Dermis blood vessel endothelial cell (primary cell): ENCODE measurements around the gene PVALEF. TPM values are rescaled to one million over a fixed set of nuclear protein-coding genes. Genes with fewer than 3 reads are reported as not detected.
"Not testable (repeated sequence)": the region's sequence is repeated elsewhere in the genome, so short reads cannot be mapped to it uniquely, and the experiment has no call there.

Source experiments
- DNase-seq: peaks from one replicate; pipeline ENCODE4 v3.0.0; 2010
- total RNA-seq: library from RNA; depleted of rRNA; stranded (reverse); fragments of >200 nt; gene quantifications from 2 replicates; pipeline ENCODE4 v1.2.3, GENCODE V29; 2014

PVALEF gene
- total RNA-seq, 1 donor from 2014 or later = not detected

GRCh38 chr17:81146208-81146607, 19.1 kb upstream of the PVALEF start:
- not testable (repeated sequence) for DNase-seq

GRCh38 chr17:81147701-81148100, 17.6 kb upstream of the PVALEF start:
- no peak for DNase-seq

DNA sequence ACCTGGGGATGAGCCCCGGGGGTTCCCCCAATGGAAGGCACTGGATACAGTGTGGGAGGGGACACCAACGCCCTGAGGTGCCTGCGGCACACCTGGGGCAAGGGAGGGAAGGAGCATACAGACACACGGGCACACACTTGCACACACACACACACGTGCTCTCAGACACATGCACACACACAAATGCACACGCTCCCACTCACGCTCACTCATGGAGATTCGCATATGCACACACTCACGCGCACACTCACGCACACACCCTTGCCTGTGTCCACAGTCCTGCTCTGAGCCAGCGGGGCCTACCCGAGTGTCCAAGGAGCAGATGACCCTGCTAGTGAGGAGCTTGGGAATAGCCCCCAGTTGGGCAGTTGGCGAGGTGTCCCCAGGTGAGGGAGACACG, 16.7 kb upstream of the PVALEF start:
- no peak for DNase-seq

- no peak for DNase-seq
Measured at GRCh38 chr17:81148986-81149533, 16.2 kb upstream of the PVALEF start.

- DNase-seq = peak; percentile 57
Measured at GRCh38 chr17:81150377-81151077, 14.8 kb upstream of the PVALEF start.

GRCh38 chr17:81151278-81151677, 14.0 kb upstream of the PVALEF start:
- DNase-seq = no peak

DNA sequence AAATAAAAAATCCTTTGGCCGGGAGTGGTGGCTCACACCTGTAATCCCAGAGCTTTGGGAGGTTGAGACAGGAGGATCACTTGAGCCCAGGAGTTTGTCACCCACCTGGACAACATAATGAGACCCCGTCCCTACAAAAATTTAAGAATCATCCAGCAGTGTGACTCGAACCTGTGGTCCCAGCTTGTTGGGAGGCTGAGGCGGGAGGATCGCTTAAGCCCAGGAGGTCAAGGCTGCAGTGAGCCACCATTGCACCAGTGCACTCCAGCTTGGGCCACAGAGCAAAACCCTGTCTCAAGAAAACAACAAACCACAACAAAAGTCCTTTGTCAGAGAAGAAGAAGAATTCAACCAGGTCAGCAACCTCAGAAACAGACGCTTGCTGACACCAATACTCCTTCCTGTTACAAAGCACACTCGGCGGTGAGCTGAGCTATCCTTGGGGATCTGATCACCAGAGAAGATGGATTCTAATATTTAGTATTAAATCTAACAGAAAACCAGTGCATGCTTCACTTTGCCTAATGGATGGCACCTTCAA, 12.9 kb upstream of the PVALEF start:
- DNase-seq = no peak

GRCh38 chr17:81153340-81153803, 11.9 kb upstream of the PVALEF start:
- peak; percentile 78 for DNase-seq

- DNase-seq = not testable (repeated sequence)
Measured at GRCh38 chr17:81154016-81154415, 11.3 kb upstream of the PVALEF start.

DNA sequence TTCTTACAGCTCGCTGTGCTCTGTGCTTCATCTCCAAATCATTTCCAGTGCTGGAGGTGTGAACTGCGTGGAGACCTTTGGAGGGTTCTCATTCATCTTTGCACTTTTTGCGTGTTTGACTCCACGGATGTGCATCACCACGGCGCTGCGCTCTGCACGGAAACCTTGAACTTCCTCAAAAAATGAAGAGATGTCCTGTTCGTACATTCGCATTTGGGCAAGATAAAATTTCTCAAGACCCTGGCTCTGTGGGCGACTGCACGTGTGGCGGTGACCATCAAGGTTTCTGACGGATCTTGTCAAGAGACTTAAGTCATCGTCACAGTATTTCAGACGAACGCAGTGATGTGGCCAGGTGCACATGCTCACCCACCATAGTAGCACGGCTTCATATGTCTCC, 10.3 kb upstream of the PVALEF start:
- DNase-seq = no peak

DNA sequence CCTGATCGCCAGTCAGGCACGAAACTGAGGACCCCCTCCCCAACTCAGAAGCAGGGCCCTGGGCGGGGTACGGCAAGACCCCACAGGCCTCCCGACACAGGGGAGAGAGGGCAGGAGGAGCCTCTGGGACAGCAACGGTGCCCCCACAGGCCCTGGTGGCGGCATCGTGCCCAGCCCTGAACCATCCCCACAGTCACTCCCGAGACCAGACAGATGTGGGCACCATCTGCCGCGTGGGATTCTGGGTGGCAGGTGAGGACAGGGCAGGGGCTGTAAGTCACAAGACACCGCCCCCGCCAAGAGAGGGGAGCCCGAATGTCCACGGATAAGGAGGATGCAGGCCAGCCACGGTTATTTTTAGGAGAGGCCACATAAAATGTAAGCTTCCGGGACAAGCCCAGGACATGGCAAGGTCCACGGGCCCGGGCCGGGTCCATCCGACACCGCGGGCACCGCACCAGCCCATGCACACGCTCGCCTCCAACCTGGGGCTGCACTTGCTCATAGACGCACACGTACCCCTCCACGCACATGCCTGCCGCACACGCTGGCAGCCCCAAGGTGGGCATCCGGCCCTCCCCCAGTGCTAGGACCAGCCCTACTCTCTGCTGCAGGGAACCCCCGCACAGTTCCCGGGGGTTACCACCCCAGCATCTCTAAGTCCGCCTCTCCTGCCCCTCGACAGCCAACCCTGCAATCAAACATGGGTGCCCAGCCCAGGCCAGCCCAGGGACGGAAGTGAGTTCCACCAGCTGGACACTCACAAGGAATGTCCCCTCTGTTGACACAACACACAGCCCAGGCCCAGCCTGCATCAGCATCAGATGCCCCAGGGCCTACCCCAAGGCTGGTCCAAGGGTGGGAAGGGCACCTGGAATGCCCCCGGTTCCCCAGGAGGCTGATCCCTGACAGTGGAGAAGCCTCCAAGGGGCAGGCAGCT, 8.2 kb upstream of the PVALEF start:
- DNase-seq = no peak

GRCh38 chr17:81157848-81158687, 7.2 kb upstream of the PVALEF start:
- DNase-seq = no peak

GRCh38 chr17:81158688-81159590, 6.4 kb upstream of the PVALEF start:
- DNase-seq = no peak

GRCh38 chr17:81159611-81160265, 5.6 kb upstream of the PVALEF start:
- DNase-seq = no peak

- peak; percentile 70 for DNase-seq
Measured at GRCh38 chr17:81160306-81160705, 5.0 kb upstream of the PVALEF start.

DNA sequence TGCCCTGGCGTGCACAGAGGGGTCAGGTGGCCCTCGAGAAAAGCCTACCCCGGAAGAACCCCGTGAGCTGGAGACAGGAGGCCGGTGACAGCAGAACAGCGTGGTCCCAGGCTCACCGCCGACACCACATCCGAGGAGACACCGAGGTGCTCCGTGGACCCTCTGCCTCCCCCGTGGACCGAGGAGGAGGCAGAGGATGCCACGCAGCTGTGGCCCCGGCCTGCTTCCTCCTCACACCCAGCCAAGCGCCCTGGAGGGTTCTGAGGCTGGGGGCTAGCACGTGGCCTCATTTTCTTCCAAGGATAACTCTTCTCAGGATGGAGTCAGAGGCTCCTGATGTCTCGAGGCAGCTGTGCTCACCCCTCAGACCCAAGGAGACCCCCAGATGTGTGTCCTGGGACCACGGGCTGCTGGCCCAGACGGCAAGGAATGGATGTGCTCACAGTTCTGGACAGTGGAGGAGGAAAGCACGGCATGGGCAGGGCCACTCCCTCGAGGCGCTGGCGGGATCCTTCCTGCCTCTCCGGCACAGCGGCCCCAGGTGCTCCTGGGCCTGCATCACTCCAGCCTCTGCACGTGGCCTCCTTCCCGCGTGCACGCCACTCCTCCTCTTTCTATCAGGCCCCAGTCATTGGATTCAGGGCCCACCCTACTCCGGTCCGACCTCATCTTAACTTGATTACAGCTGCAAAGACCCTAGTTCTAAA, 4.4 kb upstream of the PVALEF start:
- DNase-seq = peak; percentile 27

DNA sequence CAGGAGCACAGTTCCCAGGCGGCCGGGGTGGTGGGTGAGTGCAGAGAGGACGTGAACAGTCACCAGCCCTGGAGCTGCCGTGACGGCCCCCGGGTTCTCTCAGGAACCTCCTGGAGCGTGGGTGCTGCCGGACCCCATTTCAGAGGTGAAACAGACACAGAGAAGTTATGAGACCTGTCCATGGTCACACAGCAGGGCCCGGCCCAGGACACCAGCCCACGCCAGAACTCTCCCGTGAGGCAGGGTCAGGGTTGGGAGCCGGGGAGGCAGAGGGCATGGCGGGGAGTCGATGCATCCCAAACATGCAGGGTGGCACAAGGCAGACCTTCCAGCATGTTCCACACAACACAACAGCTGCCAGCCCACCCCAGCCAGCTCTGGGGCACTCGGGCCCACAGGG, 3.8 kb upstream of the PVALEF start:
- DNase-seq = no peak

DNA sequence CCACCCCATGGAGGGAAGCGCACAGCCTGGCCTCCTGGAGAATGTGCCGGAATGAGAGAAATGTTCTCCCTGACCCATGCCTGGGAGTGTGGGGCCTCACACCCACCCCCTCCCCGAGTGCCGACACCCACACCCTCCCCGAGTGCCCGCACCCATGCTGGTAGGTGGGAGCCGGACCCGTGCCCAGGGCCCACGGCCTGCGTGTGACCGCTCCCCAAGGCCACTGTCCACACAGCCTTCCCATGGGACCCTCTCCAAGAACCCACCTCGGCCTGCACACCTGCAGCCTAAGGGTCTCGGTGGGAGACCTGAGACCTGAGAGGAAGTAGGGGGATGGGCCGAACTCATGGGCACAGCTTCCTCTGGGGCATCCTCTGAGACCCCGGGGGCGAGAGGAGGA, 3.3 kb upstream of the PVALEF start:
- DNase-seq = no peak

DNA sequence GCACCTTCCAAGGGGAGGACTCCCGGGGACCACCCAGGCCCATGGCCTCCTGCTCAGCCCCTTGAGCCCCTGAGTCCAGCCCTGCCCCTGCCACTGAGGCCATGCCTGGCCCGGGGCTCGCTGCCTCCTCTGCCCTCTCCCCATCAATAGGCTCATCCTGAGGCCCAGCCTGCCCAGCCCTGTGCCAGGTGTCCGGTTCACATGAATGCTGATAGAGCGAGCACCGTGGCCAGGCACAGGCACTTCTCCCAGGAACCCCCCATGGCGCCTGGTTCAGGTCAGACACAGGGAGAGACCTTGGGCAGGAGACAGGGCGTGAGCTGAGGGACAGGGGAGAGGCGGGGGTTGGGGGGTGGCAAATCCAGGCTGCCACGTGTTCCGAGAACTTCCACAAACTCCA, 2.8 kb upstream of the PVALEF start:
- no peak for DNase-seq
